H7 (cell line): ENCODE data around the gene HMCN1. TPM values are rescaled to one million over a fixed set of nuclear protein-coding genes. Genes with fewer than 3 reads are reported as not detected.

Experiments
- DNase-seq: peaks from one replicate; pipeline ENCODE4 v3.0.0; 2012
- H3K27me3 ChIP-seq: 2 replicates; pipeline ENCODE4 v1.6.0; 2011; ENCODE audit warnings: mild to moderate bottlenecking, low read length; ENCODE audit not compliant: control insufficient read depth, insufficient read depth
- H3K36me3 ChIP-seq: replicated peaks from 2 replicates; pipeline ENCODE4 v1.5.1; 2011; ENCODE audit warnings: low read length; ENCODE audit not compliant: control insufficient read depth, insufficient read depth
- H3K4me3 ChIP-seq: 2 replicates; pipeline ENCODE4 v1.5.1; 2011; ENCODE audit warnings: low read depth, mild to moderate bottlenecking, control low read depth, low read length, moderate library complexity; ENCODE audit not compliant: insufficient read depth
- total RNA-seq: library from RNA; depleted of rRNA; stranded (reverse); fragments of >200 nt; shearing (Covaris generic); gene quantifications from 2 replicates; pipeline ENCODE4 v1.2.3, GENCODE V29; 2014

The HMCN1 gene
- total RNA-seq, 1 experiment from 2014 or later, result 7.3 TPM

DNA sequence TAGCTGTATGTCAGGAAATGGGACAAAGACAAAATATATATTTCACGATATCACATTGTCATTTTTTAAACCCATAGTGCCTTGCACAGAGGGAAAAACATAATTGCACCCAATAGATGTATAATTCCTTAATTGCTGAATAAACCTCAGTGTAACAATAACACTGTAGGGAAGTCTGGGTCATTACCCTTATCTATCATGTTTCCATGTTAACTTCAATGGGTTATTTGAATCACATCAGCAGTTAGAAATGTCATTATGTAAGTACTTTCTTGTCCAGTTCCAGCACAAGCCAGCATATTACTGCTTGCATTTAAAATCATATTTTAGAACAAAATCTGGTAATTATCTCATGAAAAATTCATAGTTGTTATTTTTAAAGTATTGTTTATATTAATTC, 222.7 kb downstream of the HMCN1 start:
- Histone ChIP-seq H3K27me3 (no peaks in the 10 kb centered on the region), H3K36me3 (no peaks in the 10 kb centered on the region), H3K4me3 (no peak overlapping the region)
- no peak for DNase-seq

DNA sequence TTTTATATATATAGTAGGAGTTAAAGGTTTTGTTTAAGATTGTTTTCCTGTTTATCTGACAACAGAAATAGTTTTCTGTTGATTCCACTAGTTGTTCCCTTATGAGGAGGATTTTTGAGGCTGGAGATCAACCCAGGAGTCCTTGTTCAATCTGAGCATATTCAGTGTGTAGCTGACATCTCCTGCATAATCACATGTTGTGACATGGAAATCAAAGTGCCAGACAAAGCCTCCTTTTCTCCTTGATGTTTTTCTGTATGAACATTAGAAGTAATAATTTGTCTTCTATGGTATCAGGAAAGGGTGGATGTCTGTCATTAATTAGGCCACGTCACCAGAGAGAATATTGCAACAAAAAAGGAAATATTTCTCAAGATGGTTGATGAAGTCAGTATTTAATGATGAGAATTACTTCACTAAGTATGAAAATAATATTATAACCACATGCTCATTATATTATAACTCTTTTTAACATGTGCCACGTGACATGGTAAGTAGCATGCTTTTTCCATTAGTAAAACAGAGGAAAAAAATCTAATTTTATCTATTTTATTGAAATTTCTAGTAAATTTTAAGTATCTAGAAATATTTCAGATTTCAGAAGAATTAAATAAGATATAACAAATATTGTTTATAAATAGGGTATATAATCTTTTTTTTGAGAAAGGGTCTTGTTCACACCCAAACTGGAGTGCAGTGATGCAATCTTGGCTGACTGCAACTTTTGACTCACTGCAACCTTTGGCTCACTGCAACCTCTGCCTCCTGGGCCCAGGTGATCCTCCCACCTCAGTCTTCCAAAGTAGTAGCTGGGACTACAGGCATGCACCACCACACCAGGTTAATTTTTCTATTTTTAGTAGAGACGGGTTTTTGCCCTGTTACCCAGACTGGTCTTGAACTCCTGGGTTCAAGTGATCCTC, 223.5 kb downstream of the HMCN1 start:
- no peak for DNase-seq
- Histone ChIP-seq H3K27me3 (no peaks in the 10 kb centered on the region), H3K4me3 (no peak overlapping the region), H3K36me3 (no peaks in the 10 kb centered on the region)

DNA sequence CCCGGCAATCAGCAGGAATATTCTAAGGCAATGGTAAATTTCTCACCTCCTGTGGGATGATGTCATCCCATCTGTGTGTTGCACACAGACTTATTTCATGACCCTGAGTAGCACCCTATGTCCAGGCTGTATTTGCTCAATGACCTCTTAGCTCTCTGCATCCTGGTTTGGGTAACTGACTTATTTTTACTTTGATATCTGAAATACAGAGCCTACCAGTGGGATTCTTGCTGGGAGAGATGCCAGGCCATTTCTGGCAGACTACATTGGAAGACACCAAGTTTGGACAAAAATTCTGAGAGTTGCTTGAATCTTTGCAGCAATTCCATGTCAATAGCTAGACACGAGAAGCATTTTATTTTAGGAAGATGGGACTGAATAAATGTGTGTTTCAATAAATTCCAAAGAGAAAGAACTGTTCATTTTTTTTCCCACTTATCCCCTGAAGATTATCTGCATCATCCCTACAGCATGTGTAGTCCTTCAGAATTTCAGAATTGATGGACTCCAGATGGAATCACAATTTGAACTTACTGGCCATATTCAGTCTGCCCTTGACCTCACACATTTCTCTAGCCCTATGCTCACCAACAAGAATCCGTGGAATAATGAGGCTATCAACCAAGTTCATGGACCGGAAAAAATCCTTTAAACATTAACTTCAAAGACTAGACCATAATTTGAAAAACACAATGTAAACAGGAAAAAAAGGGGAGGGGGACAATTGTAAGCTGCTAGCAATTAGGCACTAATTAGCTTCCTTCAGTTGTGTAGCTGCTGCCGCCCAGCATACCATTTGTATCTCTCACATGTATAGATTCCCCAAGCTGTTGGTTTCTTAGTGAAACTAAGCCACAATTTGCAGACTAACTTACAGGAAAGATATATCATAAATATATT, 226.5 kb downstream of the HMCN1 start:
- Histone ChIP-seq H3K27me3 (no peaks in the 10 kb centered on the region), H3K4me3 (no peak overlapping the region), H3K36me3 (no peaks in the 10 kb centered on the region)
- no peak for DNase-seq

DNA sequence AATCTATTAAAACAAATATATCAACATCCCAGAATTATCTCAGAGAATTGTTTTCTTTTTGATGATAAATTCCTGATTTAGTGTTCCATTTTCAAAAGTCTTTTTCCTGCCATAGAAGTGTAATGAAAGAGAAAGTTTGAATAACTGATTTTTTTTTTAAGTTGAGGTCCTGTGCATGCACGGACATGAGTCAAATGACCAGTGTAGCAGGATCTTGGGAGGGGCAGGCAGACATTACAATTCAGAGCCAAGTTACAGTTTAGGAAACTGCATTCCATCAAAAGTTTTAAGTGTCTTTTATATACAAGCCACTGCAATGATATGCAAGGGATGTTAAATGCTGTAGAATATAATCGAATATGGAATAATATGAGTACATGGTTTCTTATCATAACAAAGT, 227.5 kb downstream of the HMCN1 start:
- no peak for DNase-seq
- Histone ChIP-seq H3K4me3 (no peak overlapping the region), H3K27me3 (no peaks in the 10 kb centered on the region), H3K36me3 (no peaks in the 10 kb centered on the region)

DNA sequence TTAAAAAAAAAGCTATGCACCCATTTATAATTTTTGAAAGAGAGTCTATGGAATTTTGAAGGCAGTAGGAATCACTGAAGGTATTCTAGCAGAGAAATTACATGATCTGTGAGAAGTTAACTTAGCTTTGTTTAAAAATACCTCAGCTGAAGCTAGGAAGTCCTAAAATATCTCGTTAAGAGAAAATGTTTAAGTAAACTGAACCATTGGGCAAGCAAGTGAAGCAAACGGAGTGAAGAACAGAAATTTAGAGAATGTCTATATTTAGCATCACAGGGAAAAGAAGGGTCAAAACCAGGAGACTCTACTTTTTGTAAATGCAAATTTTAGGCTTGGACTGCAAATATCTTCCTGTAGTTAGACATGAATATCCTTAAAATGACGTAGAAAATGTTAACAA, 230.8 kb downstream of the HMCN1 start:
- H3K27me3 ChIP-seq, result no peaks in the 10 kb centered on the region
- H3K36me3 ChIP-seq, result no peaks in the 10 kb centered on the region
- H3K4me3 ChIP-seq, result no peak overlapping the region
- DNase-seq, result no peak

DNA sequence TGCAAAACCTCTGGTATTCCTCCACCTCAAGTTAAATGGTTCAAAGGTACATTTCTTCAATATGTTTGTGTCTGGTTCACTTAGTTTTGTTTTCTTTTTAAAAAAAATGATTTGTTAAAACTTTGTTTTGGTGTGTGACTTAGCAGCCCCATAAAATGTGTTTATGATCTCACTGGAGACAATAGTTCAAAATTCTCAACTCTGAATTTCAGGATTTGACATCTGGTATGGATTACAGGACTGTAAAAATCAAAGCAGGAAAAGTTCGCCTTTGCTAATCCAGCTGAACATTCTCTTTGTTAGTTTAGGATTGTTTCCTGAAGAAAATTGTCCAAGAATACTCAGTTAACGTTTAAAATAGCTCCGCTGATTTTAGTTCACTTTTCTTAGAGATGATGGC, 231.7 kb downstream of the HMCN1 start:
- Histone ChIP-seq H3K36me3 (no peaks in the 10 kb centered on the region), H3K27me3 (no peaks in the 10 kb centered on the region), H3K4me3 (no peak overlapping the region)
- DNase-seq, result no peak

DNA sequence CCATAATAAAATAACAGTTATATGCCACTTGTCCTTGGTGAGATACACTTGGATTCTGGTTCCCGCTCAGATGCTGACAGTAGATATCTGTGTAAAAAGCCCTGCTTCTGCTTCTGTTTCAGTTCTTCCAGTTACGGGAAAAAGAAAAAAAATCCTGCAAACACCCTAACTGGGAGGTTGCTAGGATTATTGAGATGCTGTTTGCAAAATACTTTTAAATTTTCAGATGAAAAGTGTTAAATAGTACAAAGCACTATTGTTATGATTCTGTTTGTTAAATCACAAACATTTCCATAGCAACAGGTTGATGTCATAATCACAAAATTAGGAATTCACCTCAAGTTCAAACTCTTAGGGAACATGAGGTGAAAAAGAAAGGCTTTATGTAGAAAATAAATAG, 232.3 kb downstream of the HMCN1 start:
- no peaks in the 10 kb centered on the region for H3K36me3 ChIP-seq
- DNase-seq, result no peak
- no peak overlapping the region for H3K4me3 ChIP-seq
- no peaks in the 10 kb centered on the region for H3K27me3 ChIP-seq

DNA sequence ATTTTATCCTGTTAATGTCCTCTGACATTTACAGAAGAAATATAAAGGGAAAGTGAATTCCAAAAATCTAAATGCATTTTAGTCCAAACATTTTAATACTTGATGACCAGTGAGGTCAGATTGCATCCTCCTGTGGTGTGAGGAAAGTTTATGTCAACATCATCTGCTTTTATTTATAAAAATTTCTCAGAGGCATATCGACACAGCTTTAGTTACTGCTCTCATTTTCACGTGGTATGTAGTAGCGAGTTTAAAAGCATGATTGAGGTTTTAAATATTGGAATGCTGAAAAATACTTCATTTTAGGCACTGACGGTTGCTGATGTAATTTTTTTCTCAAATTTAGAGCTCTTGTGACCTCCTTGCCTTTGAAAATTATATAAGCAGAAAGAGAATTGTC, 234.8 kb downstream of the HMCN1 start:
- Histone ChIP-seq H3K36me3 (no peaks in the 10 kb centered on the region), H3K27me3 (no peaks in the 10 kb centered on the region), H3K4me3 (no peak overlapping the region)
- no peak for DNase-seq

DNA sequence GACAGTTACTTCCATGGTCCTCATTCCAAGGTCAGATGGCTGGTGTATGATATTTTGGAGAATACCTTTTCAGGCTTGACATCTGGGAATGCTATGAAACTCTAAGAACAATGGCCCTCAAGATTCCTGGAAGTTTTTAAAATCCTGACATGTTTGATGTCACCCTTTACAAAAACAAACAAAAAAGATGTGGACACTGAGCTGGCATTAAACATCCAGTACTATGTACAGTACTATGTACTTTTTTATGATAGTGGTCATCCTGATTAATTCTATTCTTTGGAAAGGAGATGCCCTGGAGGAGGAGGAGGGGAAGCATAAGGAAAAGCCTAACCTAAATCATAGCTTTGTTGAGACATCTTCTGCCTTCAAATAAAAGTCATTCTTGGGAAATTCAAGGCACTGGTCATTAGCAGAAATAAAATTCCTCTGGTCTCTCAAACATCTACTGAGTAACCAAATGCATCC, 235.4 kb downstream of the HMCN1 start:
- Histone ChIP-seq H3K36me3 (no peaks in the 10 kb centered on the region), H3K4me3 (no peak overlapping the region), H3K27me3 (no peaks in the 10 kb centered on the region)
- no peak for DNase-seq

DNA sequence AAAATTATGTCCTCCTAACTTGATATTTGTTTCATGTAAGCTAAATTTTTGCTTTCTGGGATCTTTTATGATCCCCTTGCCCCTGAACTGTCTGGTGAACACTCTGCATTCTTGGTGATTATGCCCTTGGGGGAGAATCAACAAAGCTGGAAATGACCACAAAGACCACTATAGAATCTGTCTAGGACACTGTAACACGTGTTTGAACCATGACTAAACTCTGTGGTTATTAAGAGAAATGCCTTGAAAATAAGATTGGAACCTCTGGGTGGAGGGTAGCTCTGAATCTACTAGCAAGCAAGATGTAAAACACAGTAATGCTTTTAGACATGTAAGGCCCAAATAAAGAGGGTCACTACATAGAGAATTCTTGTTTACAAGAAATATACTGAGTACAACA, 237.5 kb downstream of the HMCN1 start:
- no peaks in the 10 kb centered on the region for H3K36me3 ChIP-seq
- DNase-seq, result no peak
- no peaks in the 10 kb centered on the region for H3K27me3 ChIP-seq
- H3K4me3 ChIP-seq, result no peak overlapping the region

DNA sequence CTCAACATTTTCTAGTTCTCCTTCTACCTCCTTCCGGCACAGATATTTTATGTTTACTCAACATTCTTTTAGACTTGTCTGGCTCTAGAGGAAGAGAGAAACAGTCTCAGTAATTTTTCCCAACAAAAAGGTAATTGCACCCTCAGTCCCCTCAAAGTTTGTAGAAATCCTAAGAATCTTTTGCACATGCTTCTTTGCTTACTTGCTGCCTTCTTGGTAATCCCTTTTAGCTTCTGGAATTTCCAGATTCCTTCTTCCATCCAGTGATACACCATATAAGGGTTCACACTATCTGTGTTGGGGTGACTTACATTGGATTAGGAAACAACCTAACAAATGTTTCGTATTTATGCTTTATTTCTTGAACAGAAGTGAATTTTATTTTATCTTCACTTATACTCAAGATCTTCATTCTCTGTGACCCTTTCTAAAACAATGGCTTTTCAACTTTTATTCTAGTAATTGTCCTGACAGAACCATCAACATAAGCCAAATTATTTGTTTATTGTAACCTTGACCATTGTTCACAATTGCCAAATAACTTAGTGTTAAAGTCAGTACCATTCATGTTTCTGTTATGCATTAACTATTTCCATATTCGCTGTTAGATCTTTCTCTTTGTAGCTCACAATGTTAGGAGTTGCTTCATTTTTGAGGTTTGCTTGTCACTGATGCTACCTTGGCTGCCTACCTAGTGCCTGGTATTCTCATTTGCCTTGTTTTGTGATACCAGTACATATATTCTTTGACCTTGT, 238.1 kb downstream of the HMCN1 start:
- no peak for DNase-seq
- H3K36me3 ChIP-seq, result no peaks in the 10 kb centered on the region
- no peaks in the 10 kb centered on the region for H3K27me3 ChIP-seq
- no peak overlapping the region for H3K4me3 ChIP-seq

DNA sequence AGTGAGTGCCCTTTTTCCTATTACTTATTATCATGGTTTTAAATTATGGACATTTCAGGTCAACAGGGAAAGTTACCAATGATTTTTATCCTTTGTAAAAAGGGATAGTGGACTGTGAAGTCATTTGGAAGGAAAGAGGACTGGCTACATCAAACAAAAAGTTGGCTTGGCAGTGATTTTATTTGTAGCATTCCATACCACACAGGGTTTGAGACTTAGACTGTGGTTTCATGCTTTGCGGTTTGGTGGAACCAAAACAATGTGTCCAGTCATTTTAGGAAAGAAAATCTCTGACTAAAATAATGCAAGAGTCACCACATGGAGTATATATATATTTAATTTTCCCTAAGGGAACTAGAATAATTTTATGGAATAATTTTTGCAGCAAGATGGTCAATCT, 239.5 kb downstream of the HMCN1 start:
- DNase-seq, result no peak
- no peaks in the 10 kb centered on the region for H3K36me3 ChIP-seq
- no peaks in the 10 kb centered on the region for H3K27me3 ChIP-seq
- no peak overlapping the region for H3K4me3 ChIP-seq

DNA sequence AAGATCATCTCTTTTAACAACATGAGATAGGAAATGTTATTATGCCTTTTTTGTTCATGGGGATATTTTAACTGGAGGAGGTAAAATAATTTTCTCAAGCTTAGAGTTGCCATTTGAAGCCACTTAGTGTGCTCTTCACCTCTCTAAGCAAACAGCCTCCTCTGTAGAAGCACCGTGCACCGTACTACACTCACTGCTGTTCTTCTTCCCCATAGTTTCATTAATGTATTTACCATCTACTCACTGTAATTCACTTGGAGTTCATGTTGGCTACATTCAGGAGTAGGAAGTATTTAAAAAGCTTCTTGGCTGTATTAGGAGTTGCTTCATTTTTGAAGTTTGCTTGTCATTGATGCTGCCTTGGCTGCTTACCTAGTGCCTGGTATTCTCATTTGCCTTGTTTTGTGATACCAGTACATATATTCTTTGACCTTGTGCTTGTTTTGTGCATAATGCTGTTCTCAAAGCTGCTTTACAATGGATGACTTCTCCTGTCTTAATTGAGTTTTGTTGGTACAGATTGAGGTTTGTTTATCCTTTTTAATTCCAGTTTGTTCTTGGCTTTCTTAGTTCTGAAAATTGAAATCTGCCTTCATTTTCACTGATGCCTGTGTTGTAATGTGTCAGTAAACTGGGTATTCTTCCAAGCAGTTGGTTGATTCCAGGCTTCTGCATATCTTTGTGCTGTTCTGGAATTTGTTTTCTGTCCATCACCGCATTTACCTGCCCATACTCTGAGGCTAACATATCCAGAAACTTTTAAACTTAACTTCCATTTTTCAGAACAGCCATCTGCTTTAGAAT, 240.4 kb downstream of the HMCN1 start:
- H3K4me3 ChIP-seq, result no peak overlapping the region
- no peaks in the 10 kb centered on the region for H3K36me3 ChIP-seq
- H3K27me3 ChIP-seq, result no peaks in the 10 kb centered on the region
- DNase-seq, result no peak

DNA sequence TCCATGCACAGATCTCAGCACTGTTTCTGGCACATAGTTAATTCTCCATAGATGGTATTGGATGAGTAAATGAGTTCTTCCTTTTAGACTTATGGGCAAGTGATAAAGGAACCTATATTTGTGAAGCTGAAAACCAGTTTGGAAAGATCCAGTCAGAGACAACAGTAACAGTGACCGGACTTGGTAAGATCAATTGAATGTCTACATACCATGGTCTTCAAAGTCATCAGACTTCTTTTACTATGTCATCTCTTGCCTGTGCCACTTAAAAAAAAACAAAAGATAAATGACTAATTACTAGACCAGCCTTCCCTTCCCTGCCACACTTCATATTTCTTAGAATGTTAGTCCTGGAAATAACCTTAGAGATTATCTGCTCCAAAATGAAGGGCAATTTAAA, 246.7 kb downstream of the HMCN1 start:
- Histone ChIP-seq H3K27me3 (no peaks in the 10 kb centered on the region), H3K36me3 (no peaks in the 10 kb centered on the region), H3K4me3 (no peak overlapping the region)
- no peak for DNase-seq
